Loucy (cell line): ENCODE measurements around the gene SLC16A10.

Source experiments
- H2AFZ ChIP-seq: fragments of 200-600 bp; sonication (generic); 2 replicates; pipeline ENCODE4 v1.6.0; 2016; ENCODE audit warnings: antibody characterized with exemption, mild to moderate bottlenecking, low read length, moderate library complexity
- H3F3A ChIP-seq: fragments of 200-600 bp; 2 replicates; pipeline ENCODE4 v1.6.0; 2016; ENCODE audit warnings: antibody characterized with exemption, low read depth, mild to moderate bottlenecking
- H3K27me3 ChIP-seq: fragments of 200-600 bp; sonication (generic); 2 replicates; pipeline ENCODE4 v1.6.1; 2014; ENCODE audit warnings: low read length, mild to moderate bottlenecking; ENCODE audit not compliant: insufficient read depth, poor library complexity, severe bottlenecking
- H3K36me3 ChIP-seq: fragments of 200-600 bp; sonication (generic); 2 replicates; pipeline ENCODE4 v1.6.1; 2016; ENCODE audit warnings: low read length; ENCODE audit not compliant: insufficient read depth
- H3K4me1 ChIP-seq: fragments of 200-600 bp; sonication (generic); 2 replicates; pipeline ENCODE4 v1.5.1; 2014; ENCODE audit warnings: low read length, mild to moderate bottlenecking; ENCODE audit not compliant: insufficient read depth, poor library complexity, severe bottlenecking
- H3K4me2 ChIP-seq: fragments of 200-600 bp; sonication (generic); 2 replicates; pipeline ENCODE4 v1.6.0; 2014; ENCODE audit warnings: antibody characterized with exemption, low read length, low read depth, mild to moderate bottlenecking; ENCODE audit not compliant: poor library complexity, severe bottlenecking
- H3K4me3 ChIP-seq: fragments of 200-600 bp; sonication (generic); 2 replicates; pipeline ENCODE4 v1.5.1; 2014; ENCODE audit warnings: low read length, mild to moderate bottlenecking, mixed read lengths; ENCODE audit not compliant: poor library complexity, severe bottlenecking
- H3K79me2 ChIP-seq: fragments of 200-600 bp; sonication (generic); 2 replicates; pipeline ENCODE4 v1.6.1; 2014; ENCODE audit warnings: low read length; ENCODE audit not compliant: insufficient read depth
- H3K9ac ChIP-seq: fragments of 200-600 bp; sonication (generic); 2 replicates; pipeline ENCODE4 v1.6.0; 2014; ENCODE audit warnings: mild to moderate bottlenecking, low read depth, low read length, moderate library complexity; ENCODE audit not compliant: poor library complexity, severe bottlenecking
- H3K9me2 ChIP-seq: fragments of 200-600 bp; sonication (generic); replicated peaks from 2 replicates; pipeline ENCODE4 v1.6.1; 2016; ENCODE audit warnings: low read depth, low read length, mixed read lengths
- H3K9me3 ChIP-seq: fragments of 200-600 bp; sonication (generic); 2 replicates; pipeline ENCODE4 v1.6.1; 2014; ENCODE audit warnings: mild to moderate bottlenecking, antibody characterized with exemption, low read length, low read depth; ENCODE audit not compliant: insufficient read depth
- H4K20me1 ChIP-seq: fragments of 200-600 bp; sonication (generic); 2 replicates; pipeline ENCODE4 v1.6.0; 2014; ENCODE audit warnings: antibody characterized with exemption, low read length, mild to moderate bottlenecking; ENCODE audit not compliant: insufficient read depth, poor library complexity, severe bottlenecking
- EZH2phosphoT487 ChIP-seq: fragments of 200-600 bp; IDR thresholded peaks from 2 replicates; pipeline ENCODE4 v1.6.1; 2018; ENCODE audit warnings: antibody characterized with exemption, mild to moderate bottlenecking, moderate library complexity, borderline replicate concordance
- TF ChIP-seq, protein P1 (sequence below): fragments of 200-600 bp; sonication (generic); conservative IDR thresholded peaks from 2 replicates; pipeline ENCODE4 v1.5.1; 2014; ENCODE audit warnings: mild to moderate bottlenecking, antibody characterized with exemption, low read length

The SLC16A10 gene

DNA sequence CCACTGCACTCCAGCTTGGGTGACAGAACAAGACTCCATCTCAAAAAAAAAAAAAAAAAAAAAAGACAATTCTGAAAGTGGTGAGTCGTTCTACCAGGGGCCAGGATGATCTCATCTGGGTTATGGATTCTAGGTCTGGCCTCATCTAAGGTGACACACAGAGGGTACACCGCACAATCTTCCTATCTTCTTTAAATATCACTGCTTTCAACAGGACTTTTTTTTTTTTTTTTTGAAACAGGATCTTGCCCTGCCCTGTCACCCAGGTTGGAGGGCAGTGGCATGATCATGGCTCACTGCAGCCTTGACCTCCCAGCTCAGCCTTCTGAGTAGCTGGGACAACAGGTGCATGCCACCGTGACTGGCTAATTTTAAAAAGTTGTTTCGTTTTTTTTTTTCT, 67.7 kb downstream of the SLC16A10 start:
- H3F3A ChIP-seq: no peaks in the 10 kb centered on the region
- no peak overlapping the region for H3K4me3 ChIP-seq
- no peak overlapping the region for H3K4me2 ChIP-seq
- no peaks in the 10 kb centered on the region for H3K9me2 ChIP-seq
- TF ChIP-seq, protein P1, sequence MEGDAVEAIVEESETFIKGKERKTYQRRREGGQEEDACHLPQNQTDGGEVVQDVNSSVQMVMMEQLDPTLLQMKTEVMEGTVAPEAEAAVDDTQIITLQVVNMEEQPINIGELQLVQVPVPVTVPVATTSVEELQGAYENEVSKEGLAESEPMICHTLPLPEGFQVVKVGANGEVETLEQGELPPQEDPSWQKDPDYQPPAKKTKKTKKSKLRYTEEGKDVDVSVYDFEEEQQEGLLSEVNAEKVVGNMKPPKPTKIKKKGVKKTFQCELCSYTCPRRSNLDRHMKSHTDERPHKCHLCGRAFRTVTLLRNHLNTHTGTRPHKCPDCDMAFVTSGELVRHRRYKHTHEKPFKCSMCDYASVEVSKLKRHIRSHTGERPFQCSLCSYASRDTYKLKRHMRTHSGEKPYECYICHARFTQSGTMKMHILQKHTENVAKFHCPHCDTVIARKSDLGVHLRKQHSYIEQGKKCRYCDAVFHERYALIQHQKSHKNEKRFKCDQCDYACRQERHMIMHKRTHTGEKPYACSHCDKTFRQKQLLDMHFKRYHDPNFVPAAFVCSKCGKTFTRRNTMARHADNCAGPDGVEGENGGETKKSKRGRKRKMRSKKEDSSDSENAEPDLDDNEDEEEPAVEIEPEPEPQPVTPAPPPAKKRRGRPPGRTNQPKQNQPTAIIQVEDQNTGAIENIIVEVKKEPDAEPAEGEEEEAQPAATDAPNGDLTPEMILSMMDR: no peak
- no peak for TF ChIP-seq EZH2phosphoT487
- no peaks in the 10 kb centered on the region for H3K4me1 ChIP-seq
- H3K36me3 ChIP-seq: no peaks in the 10 kb centered on the region
- peaks cover 8% of the 10 kb centered on the region; the same call in 1 of the 2 replicates for H3K9me3 ChIP-seq
- H4K20me1 ChIP-seq: no peaks in the 10 kb centered on the region
- H3K79me2 ChIP-seq: peaks cover 3% of the 10 kb centered on the region; the same call in 1 of the 2 replicates
- H2AFZ ChIP-seq: no peak overlapping the region
- no peaks in the 10 kb centered on the region for H3K27me3 ChIP-seq
- H3K9ac ChIP-seq: no peak overlapping the region

DNA sequence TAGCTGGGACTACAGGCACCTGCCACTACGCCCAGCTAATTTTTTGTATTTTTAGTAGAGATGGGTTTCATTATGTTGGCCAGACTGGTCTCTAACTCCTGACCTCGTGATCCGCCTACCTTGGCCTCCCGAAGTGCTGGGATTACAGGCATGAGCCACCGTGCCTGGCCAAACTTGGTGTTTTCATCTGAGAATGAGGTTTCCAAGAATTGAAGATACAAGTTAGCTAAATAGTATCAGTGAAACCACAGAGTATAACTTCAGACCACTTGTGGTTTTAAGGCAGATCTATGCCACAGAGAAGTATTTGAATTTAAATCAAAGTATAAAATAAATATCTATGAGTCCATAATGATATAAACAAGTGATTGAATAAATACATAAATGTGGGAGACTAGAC, 70.1 kb downstream of the SLC16A10 start:
- Histone ChIP-seq H3K36me3 (peaks cover 4% of the 10 kb centered on the region; the same call in 1 of the 2 replicates), H3K79me2 (peaks cover 11% of the 10 kb centered on the region; the same call in 1 of the 2 replicates), H3K9ac (no peak overlapping the region), H3K4me3 (no peak overlapping the region), H3K4me2 (no peak overlapping the region), H3F3A (no peaks in the 10 kb centered on the region), H3K9me2 (no peaks in the 10 kb centered on the region), H2AFZ (no peak overlapping the region), H3K9me3 (peaks cover 22% of the 10 kb centered on the region; the same call in 1 of the 2 replicates), H3K4me1 (no peaks in the 10 kb centered on the region), H3K27me3 (no peaks in the 10 kb centered on the region), H4K20me1 (no peaks in the 10 kb centered on the region)
- TF ChIP-seq EZH2phosphoT487: no peak
- TF ChIP-seq, protein P1: no peak

DNA sequence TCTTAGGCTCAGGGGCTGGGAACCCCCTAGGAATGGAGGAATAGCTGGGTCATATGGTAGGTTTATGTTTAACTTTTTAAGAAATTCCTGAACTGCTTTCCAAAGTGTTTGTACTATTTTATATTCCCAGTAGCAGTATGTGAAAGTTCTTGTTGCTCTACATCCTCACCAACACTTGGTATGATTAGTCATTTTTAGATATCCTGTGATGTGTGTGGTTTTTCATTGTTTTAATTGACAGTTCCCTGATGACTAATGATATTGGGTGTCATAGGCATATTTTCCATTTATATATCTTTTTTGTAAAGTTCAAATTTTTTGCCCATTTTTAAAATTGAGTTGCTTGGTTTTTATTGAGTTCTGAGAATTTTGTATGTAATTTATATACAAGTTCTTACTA, 72.3 kb downstream of the SLC16A10 start:
- Histone ChIP-seq H4K20me1 (no peaks in the 10 kb centered on the region), H3K9ac (no peak overlapping the region), H3K36me3 (peaks cover 8% of the 10 kb centered on the region; the same call in 1 of the 2 replicates), H3K4me3 (no peak overlapping the region), H2AFZ (no peak overlapping the region), H3K9me2 (no peaks in the 10 kb centered on the region), H3K27me3 (no peaks in the 10 kb centered on the region), H3K79me2 (peaks cover 11% of the 10 kb centered on the region; the same call in 1 of the 2 replicates), H3K4me2 (no peak overlapping the region), H3K4me1 (no peaks in the 10 kb centered on the region), H3K9me3 (peaks cover 42% of the 10 kb centered on the region), H3F3A (no peaks in the 10 kb centered on the region)
- no peak for TF ChIP-seq EZH2phosphoT487
- TF ChIP-seq, protein P1: no peak
